ENCODE data around the gene BICDL2.

Gene BICDL2

DNA sequence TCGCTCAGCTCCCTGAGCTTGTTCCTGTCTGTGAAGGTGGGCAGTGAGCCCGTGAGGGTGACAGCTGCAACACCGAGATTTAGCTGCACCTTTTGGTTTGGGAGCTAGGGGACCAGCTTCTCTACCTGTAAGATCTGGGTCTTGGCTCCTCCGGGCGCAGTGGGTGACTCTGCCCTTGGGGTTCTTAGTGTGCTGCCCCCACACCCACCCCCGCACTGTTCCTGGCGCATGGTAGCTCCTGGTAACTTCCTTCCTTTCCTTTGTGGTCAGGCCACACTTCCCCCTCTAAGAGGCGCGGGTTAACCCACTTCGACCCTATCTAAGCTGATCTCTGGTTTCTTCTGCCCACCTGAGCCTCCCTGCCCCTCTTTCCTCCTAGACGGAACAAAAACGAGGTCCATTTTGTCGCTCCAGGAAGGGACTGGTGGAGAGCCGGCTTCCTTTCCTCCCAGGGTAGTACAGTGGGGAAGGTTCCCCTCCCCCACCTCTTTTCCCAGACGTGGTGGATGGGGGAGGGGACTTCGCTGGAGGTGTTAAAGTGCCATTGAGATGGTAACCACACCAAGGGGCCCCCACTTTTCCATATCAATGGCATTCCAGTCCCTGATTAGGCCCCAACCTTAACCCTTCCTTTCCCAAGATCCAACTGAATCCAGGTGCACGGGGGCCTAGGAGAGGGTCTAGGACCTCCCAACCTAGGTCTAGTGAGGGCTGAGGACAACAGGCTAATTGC is 28.6 kb downstream of the BICDL2 start:
- Mint-ChIP-seq H3K9me3 (no peaks in the 10 kb centered on the region), H3K36me3 (ENCODE audit: low read depth) (peaks cover 6% of the 10 kb centered on the region), H3K27ac (peak overlapping the region; percentile 81), H3K4me1 (ENCODE audit: low read depth) (peaks cover 48% of the 10 kb centered on the region), H3K4me3 (peak overlapping the region; percentile 72), H3K27me3 (peaks cover 27% of the 10 kb centered on the region)
- intact Hi-C loops (cut with micrococcal nuclease) = loop anchor here (1.0 kb wide), 1 partner anchor 12 kb away; the partner anchor contains the start of gene TNFRSF12A

DNA sequence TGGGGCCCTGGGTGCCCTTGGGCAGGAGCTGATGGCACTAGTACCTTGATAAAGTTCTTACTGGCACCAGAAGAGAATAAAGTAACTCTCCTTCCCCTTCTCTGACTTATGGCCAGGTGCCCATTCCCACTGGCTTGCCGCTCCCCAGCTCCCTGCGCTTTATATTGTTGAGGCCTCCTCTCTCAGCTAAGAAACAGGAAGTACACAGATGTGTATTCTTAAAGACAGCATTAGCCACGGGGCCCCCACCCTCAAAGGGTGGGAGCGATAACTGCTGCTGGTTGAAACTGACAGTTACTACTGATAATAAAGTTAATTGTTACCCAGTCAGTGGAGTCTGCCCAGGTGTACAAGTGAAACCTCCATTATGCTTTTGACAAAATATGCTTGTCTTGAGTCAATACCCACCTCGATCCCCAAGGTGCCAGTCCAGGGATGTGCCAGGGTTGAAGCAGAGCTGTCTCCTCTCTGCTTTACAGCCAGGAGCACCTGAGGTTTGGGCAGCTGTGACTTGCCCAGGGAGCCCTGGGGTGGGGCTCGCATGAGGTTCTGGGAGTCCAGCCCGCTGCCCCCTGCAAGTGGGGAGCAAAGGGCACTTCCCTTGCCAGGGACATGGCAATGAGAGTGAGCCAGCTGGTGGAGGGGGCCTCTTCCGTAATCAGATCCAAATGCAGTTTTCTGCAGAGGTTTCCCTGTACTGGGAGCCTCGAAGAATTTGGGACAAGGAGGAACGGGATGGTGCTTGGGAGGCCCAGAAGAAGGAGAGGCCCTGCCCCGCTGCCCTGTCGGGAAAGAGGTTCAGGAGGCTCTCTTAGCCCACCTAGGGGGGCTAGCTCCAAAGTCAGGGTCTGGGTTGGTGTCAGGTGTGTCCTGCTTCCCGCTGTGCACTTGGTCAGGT is 29.4 kb downstream of the BICDL2 start:
- Mint-ChIP-seq H3K27me3 (peaks cover 20% of the 10 kb centered on the region), H3K4me3 (peak overlapping the region; percentile 72), H3K9me3 (no peaks in the 10 kb centered on the region), H3K27ac (peak overlapping the region; percentile 81), H3K4me1 (ENCODE audit: low read depth) (peaks cover 47% of the 10 kb centered on the region), H3K36me3 (ENCODE audit: low read depth) (peaks cover 6% of the 10 kb centered on the region)
- intact Hi-C loops (cut with micrococcal nuclease) = loop anchor here (1.0 kb wide), 1 partner anchor 13 kb away; the partner anchor contains the start of gene TNFRSF12A

DNA sequence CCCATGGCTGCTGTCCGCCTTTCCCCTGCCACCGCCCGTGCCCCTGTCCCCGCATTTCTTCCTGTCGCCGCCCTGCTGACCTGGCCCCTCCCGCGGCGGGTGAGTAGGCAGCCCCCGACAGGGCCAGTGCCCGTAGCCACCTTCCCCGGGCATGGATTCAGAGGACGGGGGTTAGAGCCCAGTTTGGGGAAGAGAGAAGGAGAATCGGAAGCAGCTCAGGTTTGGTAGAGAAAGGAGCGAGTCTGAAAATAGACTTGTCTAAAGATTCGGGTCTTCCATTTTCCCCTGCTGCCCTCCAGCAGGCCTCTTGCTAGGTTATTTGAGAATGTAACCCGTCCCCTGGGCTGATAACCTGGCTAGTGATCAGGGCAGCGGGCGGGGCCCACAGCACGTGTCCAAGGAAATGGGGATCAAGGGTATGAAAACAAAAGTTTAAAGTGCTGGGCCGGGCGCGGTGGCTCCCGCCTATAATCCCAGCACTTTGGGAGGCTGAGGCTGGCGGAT is 31.9 kb downstream of the BICDL2 start:
- H3K9me3 Mint-ChIP-seq = no peaks in the 10 kb centered on the region
- peak overlapping the region; percentile 76 for H3K27ac Mint-ChIP-seq
- H3K27me3 Mint-ChIP-seq = peaks cover 15% of the 10 kb centered on the region
- H3K4me1 Mint-ChIP-seq (ENCODE audit: low read depth) = peaks cover 43% of the 10 kb centered on the region
- intact Hi-C loops (cut with micrococcal nuclease) = no loop called here
- peak overlapping the region; percentile 87 for H3K4me3 Mint-ChIP-seq
- peaks cover 6% of the 10 kb centered on the region for H3K36me3 Mint-ChIP-seq (ENCODE audit: low read depth)

DNA sequence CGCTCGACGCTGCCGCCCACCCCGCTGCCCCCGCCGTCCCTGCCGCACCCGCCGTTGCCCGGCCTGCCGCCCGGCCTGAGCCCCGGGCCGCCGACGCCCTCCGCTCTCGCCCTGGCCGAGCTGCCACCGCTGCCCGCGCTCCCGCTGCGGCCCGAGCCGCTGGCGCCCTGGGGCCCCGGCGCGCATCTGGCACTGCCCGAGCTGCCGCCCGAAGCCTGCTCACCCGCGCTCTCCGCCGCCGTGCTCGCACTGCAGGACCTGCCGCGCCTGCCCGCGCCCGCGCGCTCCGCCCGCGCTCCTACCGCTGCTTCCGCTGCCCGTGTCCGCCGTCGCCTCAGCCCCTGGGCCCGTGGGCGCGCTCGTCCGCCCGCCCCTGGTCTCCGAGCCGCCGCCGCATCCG is 32.4 kb downstream of the BICDL2 start:
- peak overlapping the region; percentile 76 for H3K27ac Mint-ChIP-seq

DNA sequence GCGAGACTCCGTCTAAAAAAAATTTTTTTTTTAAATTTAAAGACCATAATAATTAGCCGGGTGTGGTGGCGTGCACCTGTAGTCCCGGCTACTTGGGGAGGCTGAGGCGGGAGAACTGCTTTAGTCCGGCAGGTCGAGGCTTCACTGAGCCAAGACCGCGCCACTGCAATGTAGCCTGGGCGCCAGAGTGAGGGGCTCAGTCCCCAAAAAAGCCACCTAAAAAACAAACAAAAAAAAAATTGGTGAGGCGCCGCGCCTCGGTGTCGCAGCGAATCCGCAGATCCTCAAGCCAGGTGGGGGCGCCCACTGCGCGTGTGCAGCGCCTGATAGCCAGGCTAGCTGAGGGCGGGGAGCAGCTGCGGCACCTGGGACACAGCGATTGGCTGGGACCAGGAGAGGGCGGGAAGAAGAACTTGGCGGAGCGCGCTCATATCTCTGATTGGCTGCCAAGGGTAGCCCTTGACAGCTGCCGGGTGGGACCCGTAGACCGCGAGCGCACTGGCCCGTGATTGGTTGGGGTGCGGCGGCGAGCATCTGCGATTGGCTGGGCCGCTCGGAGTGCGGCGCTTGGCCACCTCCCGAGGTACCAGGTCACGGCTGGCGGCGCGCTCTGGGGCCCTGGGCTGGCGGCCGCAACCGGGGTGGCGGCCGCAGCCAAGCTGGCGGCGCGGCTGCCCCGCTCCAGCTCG is 33.0 kb downstream of the BICDL2 start:
- Mint-ChIP-seq H3K4me3 (peak overlapping the region; percentile 59), H3K27ac (no peak overlapping the region), H3K9me3 (no peaks in the 10 kb centered on the region)

More for the DNA sequence above, 32.4 kb downstream of the BICDL2 start:
- Mint-ChIP-seq H3K27me3 (peaks cover 16% of the 10 kb centered on the region), H3K9me3 (no peaks in the 10 kb centered on the region), H3K4me3 (peak overlapping the region; percentile 87), H3K36me3 (ENCODE audit: low read depth) (peaks cover 6% of the 10 kb centered on the region), H3K4me1 (ENCODE audit: low read depth) (peaks cover 43% of the 10 kb centered on the region)
- intact Hi-C loops (cut with micrococcal nuclease) = no loop called here

DNA sequence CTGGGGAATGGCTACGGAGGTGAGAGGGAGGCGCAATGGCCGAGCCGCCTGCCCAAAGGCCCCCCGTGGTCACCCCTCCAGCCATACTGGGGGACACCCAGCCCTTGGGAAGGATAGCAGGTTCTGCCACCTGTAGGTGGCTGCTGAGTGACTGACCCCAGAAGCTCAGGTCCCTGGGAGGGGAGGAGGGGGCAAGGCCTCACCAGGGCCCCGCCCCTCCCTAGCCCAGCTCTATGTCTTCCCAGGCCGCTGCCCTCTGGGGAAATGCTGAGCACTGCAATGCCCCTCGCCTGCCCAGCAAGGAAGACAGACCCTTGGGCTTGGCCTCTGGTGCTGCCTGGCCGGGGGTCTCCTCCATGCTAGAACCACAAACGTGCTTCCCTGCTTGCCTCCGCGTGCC is 35.4 kb downstream of the BICDL2 start:
- peaks cover 6% of the 10 kb centered on the region for H3K36me3 Mint-ChIP-seq (ENCODE audit: low read depth)
- H3K9me3 Mint-ChIP-seq = no peaks in the 10 kb centered on the region
- peaks cover 24% of the 10 kb centered on the region for H3K27me3 Mint-ChIP-seq
- no peak overlapping the region for H3K4me3 Mint-ChIP-seq
- intact Hi-C loops (cut with micrococcal nuclease) = no loop called here
- no peak overlapping the region for H3K27ac Mint-ChIP-seq
- H3K4me1 Mint-ChIP-seq (ENCODE audit: low read depth) = peaks cover 15% of the 10 kb centered on the region

More for the DNA sequence above, 33.0 kb downstream of the BICDL2 start:
- Mint-ChIP-seq H3K4me1 (ENCODE audit: low read depth) (peaks cover 39% of the 10 kb centered on the region), H3K27me3 (peaks cover 20% of the 10 kb centered on the region), H3K36me3 (ENCODE audit: low read depth) (peaks cover 6% of the 10 kb centered on the region)
- intact Hi-C loops (cut with micrococcal nuclease) = no loop called here

DNA sequence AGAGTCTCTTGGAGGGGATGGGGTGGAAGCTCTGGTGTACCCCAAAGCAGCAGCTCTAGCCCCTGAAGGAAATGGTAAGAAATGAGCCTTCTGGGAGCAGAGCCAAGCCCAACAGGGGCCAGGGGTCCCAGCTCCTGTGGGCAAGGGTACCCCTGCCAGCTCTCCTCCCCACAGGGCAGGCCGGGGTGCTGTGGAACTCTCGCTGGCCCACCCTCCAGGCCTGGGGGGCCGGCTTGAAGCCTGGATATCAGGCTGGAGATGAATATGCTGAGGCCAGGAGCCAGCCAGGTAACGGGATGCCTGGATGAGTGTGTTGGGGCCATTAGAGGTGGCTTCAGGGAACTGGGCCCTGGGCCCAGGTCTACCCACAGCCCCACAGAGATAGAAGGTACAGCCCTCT is 36.2 kb downstream of the BICDL2 start:
- Mint-ChIP-seq H3K27ac (no peak overlapping the region), H3K27me3 (peaks cover 24% of the 10 kb centered on the region), H3K9me3 (no peaks in the 10 kb centered on the region), H3K4me3 (no peak overlapping the region), H3K4me1 (ENCODE audit: low read depth) (peaks cover 7% of the 10 kb centered on the region), H3K36me3 (ENCODE audit: low read depth) (peaks cover 6% of the 10 kb centered on the region)
- intact Hi-C loops (cut with micrococcal nuclease) = no loop called here

DNA sequence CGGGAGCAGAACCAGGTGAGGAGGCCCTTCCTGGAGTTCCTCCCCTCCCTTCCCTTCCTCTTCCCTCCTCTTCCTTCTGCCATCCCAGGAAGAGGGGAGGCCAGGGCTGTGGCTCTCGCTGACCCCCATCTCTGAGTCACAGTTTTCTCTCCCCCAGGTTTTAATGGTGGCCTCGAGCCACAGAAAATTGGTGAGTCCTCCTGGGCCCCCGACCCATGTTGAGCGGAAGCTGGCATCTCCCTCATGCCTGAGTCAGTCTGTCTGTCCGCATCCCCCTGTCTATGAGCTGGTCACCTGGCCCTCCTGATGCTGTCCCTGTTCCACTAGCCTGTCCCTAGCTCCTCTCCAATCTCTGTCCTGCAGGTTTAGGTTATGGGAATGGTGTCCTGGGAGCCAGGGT is 36.8 kb downstream of the BICDL2 start:
- intact Hi-C loops (cut with micrococcal nuclease) = no loop called here
- H3K4me3 Mint-ChIP-seq = no peak overlapping the region
- H3K4me1 Mint-ChIP-seq (ENCODE audit: low read depth) = peaks cover 4% of the 10 kb centered on the region
- peaks cover 23% of the 10 kb centered on the region for H3K27me3 Mint-ChIP-seq
- peaks cover 5% of the 10 kb centered on the region for H3K36me3 Mint-ChIP-seq (ENCODE audit: low read depth)
- H3K27ac Mint-ChIP-seq = no peak overlapping the region
- no peaks in the 10 kb centered on the region for H3K9me3 Mint-ChIP-seq

DNA sequence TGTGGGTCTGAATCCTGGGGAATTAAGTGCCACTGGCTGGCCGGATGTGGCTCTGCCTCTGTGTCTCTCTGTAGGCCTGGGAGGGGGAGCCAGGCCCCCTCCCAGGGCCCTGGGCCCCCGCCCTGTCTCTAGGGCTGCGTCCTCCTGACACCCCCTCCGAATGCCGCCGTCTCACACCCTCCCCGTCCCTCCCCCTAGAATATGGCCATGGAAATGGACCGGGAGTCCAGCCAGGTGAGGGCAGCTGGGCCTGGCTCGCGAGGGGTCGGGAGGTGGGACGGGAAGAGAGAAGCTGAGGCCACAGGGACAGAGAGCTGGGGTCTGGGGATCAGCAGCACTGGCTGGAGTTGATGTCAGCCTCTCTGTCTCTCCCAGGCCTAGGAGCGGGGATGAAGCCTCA is 40.4 kb downstream of the BICDL2 start:
- Mint-ChIP-seq H3K4me1 (ENCODE audit: low read depth) (no peaks in the 10 kb centered on the region), H3K27me3 (peaks cover 27% of the 10 kb centered on the region), H3K27ac (no peak overlapping the region), H3K36me3 (ENCODE audit: low read depth) (no peaks in the 10 kb centered on the region), H3K4me3 (no peak overlapping the region), H3K9me3 (no peaks in the 10 kb centered on the region)
- intact Hi-C loops (cut with micrococcal nuclease) = no loop called here

DNA sequence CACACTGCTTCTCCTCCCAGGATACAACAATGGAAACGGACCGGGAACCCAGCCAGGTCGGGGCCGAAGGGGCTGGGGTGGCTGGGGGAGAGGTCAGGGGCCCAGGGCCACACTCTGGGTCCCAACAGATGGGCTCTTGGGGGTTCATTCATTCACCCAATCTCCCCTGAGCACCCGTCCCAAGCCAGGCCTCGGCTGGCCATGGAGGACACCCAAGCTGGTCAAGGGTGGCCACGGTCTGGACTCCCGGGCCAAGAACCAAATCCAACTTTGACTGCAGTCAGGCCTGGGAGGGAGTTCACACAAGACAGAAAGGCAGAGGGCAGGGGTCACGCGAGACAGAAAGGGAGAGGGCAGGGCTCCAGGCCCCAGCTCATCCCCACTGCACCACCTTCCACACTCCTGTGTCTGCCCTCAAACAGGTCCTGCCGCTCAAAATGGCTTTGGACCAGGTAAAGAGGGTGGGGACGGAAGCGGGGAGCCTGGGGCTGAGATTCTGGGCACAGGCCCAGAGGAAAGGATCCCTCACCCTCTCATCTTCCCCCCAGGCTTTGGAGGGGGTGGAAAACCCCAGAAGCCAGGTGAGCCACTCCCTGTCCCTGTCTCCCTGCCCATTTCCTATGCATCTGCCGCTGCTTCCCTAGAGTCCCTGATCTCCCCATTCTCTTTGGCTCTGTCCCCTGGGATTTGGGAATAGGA is 44.2 kb downstream of the BICDL2 start:
- Mint-ChIP-seq H3K27me3 (peaks cover 34% of the 10 kb centered on the region), H3K36me3 (ENCODE audit: low read depth) (no peaks in the 10 kb centered on the region), H3K9me3 (no peaks in the 10 kb centered on the region), H3K4me3 (no peak overlapping the region), H3K4me1 (ENCODE audit: low read depth) (no peaks in the 10 kb centered on the region), H3K27ac (no peak overlapping the region)
- intact Hi-C loops (cut with micrococcal nuclease) = no loop called here

DNA sequence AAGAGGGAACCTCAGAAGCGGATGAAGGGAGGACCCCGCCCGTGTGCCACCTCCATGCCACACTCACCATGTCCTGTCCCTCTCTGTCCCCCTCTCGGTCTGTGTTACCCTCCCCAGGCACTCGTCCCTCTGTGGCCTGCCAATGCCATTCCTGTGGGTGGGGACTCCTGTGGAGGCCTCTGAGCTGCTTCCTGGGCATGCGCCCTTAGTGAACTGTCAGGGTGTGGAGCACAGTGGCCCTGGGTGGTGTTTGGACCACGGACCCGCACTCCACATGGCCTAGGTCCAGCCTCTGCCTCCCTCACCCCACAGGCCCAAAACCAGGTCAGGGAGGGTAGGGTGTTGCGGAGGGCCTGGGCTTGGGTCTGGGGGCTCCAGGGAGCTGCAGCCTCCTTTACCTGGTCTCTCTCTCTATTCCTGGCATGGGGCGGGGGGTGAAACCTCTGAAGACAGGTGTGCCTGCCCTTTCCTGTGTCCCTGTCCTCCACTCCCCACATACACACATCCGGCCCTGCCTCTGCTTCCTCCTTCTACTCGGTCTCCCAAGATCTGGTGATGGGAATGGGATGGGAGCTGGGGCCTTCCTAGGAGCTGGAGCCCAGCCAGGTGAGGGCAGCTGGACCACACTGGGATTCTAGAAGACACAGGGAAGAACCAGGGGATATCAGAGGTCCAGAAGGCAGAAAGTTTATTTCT is 45.0 kb downstream of the BICDL2 start:
- Mint-ChIP-seq H3K27me3 (peaks cover 39% of the 10 kb centered on the region), H3K27ac (no peak overlapping the region), H3K36me3 (ENCODE audit: low read depth) (no peaks in the 10 kb centered on the region), H3K4me1 (ENCODE audit: low read depth) (no peaks in the 10 kb centered on the region), H3K9me3 (no peaks in the 10 kb centered on the region), H3K4me3 (no peak overlapping the region)
- intact Hi-C loops (cut with micrococcal nuclease) = no loop called here

DNA sequence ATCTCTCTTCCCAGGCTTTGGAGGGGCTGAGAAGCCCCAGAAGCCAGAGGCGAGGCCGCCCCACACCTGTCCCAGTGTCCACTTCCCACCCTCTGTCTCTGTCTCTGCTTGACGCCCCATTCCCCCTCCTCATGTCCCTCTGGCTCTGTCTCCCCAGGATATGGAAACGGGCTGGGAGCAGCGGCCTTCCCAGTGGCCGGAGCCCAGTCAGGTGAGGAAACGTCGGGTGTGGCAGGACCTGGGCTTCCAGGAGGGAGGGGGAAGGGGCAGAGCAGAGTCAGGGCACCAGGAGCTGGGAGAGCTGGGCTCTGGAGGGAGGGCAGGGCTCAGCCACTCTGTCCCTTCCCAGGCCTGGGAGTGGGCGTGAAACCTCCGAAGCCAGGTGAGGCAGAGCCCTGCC is 45.9 kb downstream of the BICDL2 start:
- Mint-ChIP-seq H3K9me3 (no peaks in the 10 kb centered on the region), H3K27me3 (peaks cover 44% of the 10 kb centered on the region)

More for the DNA sequence above, 45.9 kb downstream of the BICDL2 start:
- Mint-ChIP-seq H3K36me3 (ENCODE audit: low read depth) (no peaks in the 10 kb centered on the region), H3K4me3 (no peak overlapping the region), H3K4me1 (ENCODE audit: low read depth) (no peaks in the 10 kb centered on the region), H3K27ac (no peak overlapping the region)
- intact Hi-C loops (cut with micrococcal nuclease) = no loop called here

All from dendritic cell treated with granulocyte-macrophage colony-stimulating factor and Interleukin-4, amounts not matched to agents 40 ng/mL and 50 ng/mL, for 4 days (primary cell).